ENCODE measurements around the gene NRK. TPM values are rescaled to one million over a fixed set of nuclear protein-coding genes. Genes with fewer than 3 reads are reported as not detected.

Gene NRK
- total and polyA plus RNA-seq, 9 of the 15 experiments (the other 6 are each of a cell fraction or from before 2014, with no cell fraction given) = 0.07 TPM; not detected in 8

GRCh38 chrX:105975382-105975781 lies 153.0 kb downstream of the NRK start:
- no peaks in the 10 kb centered on the region for H3K9me1 ChIP-seq (ENCODE audit: control insufficient read depth, insufficient read depth, low read length)
- intact Hi-C loops (cut with micrococcal nuclease) (no loop called here), in situ Hi-C loops (cut with MboI) (no loop called here)
- FAIRE-seq = no peak
- H3K9me3 ChIP-seq (replicated peaks; ENCODE audit: control insufficient read depth, insufficient read depth, low read depth, low read length) = no peaks in the 10 kb centered on the region
- no peak overlapping the region for H3K27ac ChIP-seq (ENCODE audit: extremely low read depth, low read depth, low read length)
- DNase-seq (ENCODE audit: extremely low read depth in 1 of 4, low spot score in 3 of 4) = no peak
- ChIA-PET POLR2A (no interaction called here), CTCF (ENCODE audit: low intra/inter-chr PET ratio) (no interaction called here)
- H3K4me1 ChIP-seq (replicated peaks in 1 of 2; ENCODE audit: control insufficient read depth in 2 of 2, insufficient read depth in 2 of 2, low read length in 2 of 2) = no peaks in the 10 kb centered on the region
- no peaks in the 10 kb centered on the region for H3K36me3 ChIP-seq (ENCODE audit: control insufficient read depth, insufficient read depth, low read length)
- no peaks in the 10 kb centered on the region for H4K20me1 ChIP-seq (replicated peaks; ENCODE audit: control insufficient read depth, insufficient read depth, low read length)
- H3K79me2 ChIP-seq (ENCODE audit: control insufficient read depth, insufficient read depth, low read length) = no peaks in the 10 kb centered on the region
- BruUV-seq (replicated peaks) = no TSS peak
- H3K4me2 ChIP-seq (ENCODE audit: insufficient read depth, low read length) = no peak overlapping the region
- TF ChIP-seq XRCC3 (IDR thresholded peaks at IDR 0.05) (no peak), ID3 (CRISPR knock-in tag; IDR thresholded peaks at IDR 0.05) (no peak), ID3 (tag; IDR thresholded peaks at IDR 0.05) (no peak), RAD21 (CRISPR knock-in tag; conservative IDR thresholded peaks at IDR 0.05 in 1 of 2, IDR thresholded peaks at IDR 0.05 in 1 of 2) (0 out of 4 replicates have a peak, but pooled peaks of 1 of the 2 experiments have one; percentile 8), IRF2 (CRISPR knock-in tag; IDR thresholded peaks at IDR 0.05) (no peak), PCBP1 (IDR thresholded peaks at IDR 0.05; ENCODE audit: low read depth, low read length, poor library complexity, severe bottlenecking) (no peak)
- no peak overlapping the region for H2AFZ ChIP-seq (ENCODE audit: low read depth, low read length)
- no peak overlapping the region for H3K4me3 ChIP-seq
- H3K27me3 ChIP-seq (ENCODE audit: control insufficient read depth in 2 of 2, insufficient read depth in 2 of 2, low read length in 2 of 2) = no peaks in the 10 kb centered on the region
- ATAC-seq = no peak
- H3K9ac ChIP-seq (ENCODE audit: insufficient read depth in 1 of 2, low read depth in 2 of 2, low read length in 2 of 2) = no peak overlapping the region

All from K562 (cell line).